ENCODE measurements around the gene PYGB.
"Not testable (repeated sequence)": the region's sequence is repeated elsewhere in the genome, so short reads cannot be mapped to it uniquely, and the experiment has no call there.

PYGB gene

GRCh38 chr20:25230166-25230831 is 17.6 kb upstream of the PYGB start:
- no peak for DNase-seq (ENCODE audit: low read depth)

DNA sequence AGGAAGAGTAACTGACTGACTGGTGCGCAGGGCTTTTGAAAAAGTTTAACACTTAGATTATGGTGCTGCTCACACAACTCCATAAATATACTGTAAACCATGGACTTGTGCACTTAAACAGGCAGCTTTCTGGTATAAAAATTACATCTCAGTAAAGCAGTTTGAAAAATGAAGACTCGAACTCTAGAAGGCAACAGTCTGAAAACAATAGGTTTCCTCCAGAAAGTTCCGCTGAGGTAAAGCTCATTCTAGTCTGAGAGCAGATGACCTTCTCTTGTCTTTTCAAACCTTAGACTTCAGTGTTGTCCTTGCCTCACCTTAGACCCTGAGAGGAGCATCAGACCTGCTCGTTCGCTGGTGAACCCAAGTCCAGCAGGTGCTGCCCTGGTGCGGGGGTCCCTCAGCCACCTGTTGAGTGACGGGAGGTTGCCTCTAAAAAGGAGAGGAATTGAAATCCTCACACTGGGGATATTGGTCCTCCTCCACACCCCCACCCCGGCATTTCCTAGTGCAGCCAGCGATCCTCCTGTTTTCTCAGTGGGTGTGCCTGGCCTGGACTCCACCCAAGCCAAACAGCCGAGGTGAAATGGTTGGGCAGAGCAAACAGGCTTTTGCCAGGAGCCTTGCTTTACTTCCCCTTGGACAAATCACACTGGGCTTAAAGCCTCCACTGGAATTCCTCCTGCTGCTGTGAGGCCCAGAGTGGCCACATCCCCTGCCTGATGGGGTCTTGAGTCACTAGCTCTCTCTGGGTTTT is 14.7 kb upstream of the PYGB start:
- DNase-seq (ENCODE audit: low read depth), result no peak

GRCh38 chr20:25234009-25234849 is 13.7 kb upstream of the PYGB start:
- not testable (repeated sequence) for DNase-seq (ENCODE audit: low read depth)

DNA sequence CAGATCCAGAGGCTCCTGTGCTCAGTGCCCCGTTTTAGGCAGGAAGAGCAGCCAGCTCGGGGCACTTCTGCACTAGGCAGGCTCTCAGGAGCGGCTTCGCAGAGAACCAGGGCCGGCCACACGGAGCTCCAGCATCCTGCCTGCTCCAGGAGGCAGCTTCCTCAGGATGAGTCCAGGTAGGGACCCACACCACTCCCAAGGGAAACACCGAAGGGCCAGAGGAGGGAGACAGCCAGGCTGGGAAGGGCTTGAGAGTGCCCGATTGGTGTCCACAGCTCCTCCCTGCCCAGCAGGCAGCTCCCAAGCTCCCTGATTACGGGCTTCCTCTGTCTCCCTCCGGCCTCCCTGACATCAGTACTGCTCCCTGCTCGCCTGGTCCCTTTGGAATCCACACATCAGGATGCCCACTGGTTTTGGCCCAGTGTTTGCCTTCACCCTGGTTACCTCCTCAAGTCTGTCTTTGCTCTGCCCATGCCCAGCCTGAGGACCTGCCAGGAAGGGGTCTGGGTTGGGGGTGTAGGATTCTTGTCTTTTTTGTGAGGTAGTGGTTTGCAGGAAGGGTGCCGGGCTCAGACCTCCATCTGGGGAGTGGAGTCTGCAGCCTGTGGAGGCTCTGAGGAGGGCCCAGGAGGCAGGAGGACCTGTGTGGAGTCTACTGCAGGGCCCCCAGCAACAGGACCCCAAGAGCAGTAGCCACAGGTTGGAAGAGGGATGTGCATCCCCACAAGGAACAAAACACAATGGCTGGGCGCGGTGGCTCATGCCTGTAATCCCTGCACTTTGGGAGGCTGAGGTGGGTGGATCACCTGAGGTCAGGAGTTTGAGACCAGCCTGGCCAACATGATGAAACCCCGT is 11.2 kb upstream of the PYGB start:
- DNase-seq (ENCODE audit: low read depth), result no peak

DNA sequence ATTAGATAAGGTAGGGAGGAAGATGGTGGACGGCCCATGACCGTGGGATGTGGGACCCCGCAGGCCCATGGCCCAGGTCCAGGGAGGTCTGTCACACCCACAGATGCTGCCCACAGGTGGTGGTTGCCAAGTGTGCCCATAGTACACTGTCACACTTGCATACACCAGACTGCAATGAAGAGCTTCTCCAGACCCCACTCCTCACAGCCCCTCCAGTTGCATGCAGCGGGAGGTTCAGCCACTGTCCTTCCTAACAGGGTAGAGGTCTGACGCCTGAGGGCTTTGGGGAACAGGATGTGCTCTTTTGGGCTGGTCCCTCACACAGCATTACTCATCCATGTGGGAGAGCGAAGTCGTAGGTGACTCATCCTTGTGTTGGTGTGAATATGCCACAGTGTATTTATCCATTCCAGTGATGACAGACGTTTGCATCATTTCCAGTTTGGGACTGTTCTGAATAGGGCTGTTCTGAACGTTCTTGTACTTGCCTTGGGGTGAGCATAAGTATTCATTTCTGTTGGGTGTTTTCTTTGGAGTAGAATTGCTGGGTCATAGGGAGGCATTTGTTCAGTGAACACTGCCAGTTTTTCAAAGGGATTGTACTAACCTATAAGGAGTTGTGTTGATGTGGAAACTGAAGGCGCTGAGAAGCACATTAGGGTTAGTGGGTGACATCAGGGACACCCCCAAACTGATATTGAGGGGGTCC is 10.1 kb upstream of the PYGB start:
- peak; percentile 55 for DNase-seq (ENCODE audit: low read depth)

DNA sequence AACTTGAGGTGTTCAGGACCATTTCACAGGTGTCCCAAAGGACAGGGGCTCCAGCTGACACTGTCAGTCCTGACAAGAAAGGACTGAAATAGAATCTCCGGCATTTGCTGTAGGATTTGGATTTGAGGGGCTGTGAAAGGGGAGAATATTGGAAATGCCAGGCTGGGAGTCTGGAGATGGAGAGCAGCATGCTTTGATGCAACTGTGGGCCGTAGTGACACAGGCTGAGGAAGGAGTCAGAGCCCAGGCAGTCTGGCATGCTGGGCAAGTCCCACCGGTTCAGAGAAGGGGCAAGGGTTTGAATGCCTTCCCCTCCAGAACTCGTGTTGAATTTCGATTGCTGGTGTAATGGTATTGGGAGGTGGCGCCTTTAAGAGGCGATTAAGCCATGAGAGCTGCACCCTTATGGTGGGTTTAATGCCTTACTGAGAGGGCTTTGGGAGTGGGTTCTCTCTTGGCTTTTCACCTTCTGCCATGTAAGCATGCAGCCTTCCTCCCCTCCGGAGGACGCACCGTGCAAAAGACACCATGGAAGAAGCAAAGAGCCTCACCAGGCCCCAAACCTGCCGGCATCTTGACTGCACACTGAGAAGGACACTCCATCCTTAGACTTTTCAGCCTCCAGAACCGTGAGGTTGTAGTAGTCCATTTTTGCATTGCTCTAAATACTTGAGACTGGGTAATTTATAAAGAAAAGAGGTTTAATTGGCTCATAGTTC is 9.4 kb upstream of the PYGB start:
- no peak for DNase-seq (ENCODE audit: low read depth)

- DNase-seq (ENCODE audit: low read depth), result no peak
Measured at GRCh38 chr20:25239387-25240370, 8.2 kb upstream of the PYGB start.

GRCh38 chr20:25240851-25241658 is 6.8 kb upstream of the PYGB start:
- DNase-seq (ENCODE audit: low read depth), result not testable (repeated sequence)

DNA sequence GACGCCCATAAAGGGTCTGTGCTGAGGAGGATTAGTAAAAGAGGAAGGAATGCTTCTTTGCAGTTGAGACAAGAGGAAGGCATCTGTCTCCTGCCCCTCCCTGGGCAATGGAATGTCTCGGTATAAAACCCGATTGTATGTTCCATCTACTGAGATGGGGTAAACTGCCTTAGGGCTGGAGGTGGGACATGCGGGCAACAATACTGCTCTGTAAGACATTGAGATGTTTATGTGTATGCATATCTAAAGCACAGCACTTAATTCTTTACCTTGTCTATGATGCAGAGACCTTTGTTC is 6.3 kb upstream of the PYGB start:
- DNase-seq (ENCODE audit: low read depth), result not testable (repeated sequence)

GRCh38 chr20:25242231-25242630 is 5.7 kb upstream of the PYGB start:
- no peak for DNase-seq (ENCODE audit: low read depth)

GRCh38 chr20:25243416-25243979 is 4.4 kb upstream of the PYGB start:
- no peak for DNase-seq (ENCODE audit: low read depth)

DNA sequence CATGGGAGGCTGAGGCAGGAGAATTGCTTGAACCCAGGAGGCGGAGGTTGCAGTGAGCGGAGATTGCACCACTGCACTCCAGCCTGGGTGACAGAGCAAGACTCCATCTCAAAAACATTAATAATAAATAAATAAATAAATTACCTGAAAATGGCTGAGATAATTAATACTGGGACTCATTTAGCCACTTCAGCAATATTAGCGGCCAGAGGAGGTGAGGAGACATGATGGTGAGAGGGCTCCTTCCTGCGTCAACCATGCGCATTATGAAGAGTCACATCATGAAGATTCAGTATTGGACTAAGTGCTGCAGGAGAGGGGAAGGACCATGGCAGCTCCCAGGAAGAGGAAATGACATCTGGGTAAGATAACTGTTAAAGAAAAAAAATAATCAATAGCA is 2.9 kb upstream of the PYGB start:
- DNase-seq (ENCODE audit: low read depth), result no peak

DNA sequence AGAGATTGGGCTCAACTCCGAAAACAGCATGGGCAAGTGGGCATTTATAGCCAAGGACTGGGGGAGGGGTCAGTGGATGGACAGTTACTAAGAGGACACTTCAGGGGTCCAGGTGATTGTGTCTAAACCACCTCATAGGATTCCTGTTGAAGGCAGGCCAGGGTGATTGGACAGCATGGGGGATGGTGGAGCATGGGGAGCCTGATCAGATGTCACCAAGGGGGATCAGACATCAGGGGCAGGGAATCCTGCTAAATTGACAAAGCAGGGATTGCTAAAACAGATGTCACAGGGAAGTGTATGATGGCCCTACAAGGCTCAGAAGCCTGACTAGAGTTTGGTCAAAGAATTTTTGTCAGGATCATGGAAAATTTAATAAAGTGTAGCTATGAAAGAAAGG is 2.4 kb upstream of the PYGB start:
- DNase-seq (ENCODE audit: low read depth), result no peak

DNA sequence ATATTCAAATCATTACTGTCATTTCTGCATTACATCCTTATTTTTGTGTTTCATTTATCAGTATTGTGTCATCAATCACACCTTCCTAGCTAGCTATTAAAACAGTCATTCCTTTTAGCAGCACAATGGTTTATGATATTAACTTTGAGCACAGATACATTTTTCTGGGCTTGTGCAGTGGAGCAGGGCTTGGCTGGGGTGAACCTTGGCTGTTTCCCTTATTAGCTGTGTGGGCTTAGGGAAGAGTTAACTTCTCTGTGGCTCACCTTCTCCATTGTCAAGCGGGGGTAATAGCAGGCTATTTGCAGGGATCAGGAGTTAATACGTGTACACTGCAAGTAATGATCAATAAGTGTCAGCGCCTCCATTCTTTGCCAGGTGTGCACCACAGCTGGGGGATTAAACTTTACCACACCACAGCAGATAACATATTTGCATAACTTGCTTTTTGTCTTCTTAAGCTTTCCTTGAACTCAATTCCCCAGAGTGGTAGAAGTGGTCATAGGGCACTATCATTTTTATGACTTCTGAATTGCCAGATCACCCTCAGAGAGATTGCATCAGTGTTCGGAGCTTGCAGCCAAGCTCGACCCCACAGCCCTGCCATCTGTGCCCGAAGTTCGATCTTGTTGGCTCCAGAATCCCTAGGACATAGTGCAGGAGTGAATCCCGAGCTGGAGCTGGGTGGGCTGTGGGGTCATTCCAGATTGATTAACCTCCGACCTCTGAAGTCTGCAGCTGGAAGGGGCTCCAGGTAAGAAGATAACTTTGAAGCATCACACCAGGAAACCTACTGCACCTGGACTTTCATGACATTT is 1.5 kb upstream of the PYGB start:
- no peak for DNase-seq (ENCODE audit: low read depth)

GRCh38 chr20:25247000-25247517 is 826 bp upstream of the PYGB start:
- DNase-seq (ENCODE audit: low read depth), result no peak

DNA sequence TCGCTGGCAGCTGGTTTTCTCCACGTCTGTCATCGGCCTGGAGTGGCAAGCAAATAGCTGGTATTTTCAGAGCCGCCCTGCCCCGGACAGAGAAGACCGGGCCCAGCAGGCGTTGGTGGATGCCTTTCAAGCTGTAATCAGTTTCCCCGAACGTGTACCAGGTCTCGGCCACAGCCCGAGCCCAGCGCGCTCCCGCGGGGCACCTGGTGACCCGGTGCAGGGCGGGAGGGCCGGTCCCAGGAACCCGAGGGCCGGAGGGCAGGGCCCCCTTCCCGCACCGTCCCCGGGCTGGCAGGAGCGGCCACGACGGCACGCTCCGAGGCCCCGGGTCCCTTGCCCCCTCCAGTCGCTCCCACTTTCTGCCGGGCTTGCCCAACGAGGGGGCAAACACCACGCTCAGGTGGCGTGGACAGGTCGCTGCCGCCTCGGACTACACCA is 348 bp upstream of the PYGB start:
- DNase-seq (ENCODE audit: low read depth), result no peak

DNA sequence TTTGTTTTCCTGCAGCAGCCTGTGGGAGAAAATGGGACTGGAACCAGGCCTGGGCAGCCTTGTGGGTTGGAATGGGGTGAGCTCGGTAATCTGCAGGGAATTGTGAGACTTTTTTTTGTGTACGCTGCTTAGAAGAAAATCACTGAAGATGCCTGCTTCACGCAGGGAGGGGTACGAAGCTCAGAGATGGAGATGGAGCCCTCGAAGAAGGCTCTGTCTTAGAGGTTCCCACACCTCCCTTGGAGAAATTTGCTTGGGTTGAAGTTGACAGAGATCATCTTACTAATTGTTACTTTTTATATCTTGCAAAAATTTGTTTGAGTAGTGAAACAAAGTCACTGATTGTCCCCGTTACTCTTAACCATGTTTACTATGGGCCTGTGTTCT is 894 bp downstream of the PYGB start:
- no peak for DNase-seq (ENCODE audit: low read depth)
